ENCODE data around the gene MTARC2. TPM values are rescaled to one million over a fixed set of nuclear protein-coding genes. Genes with fewer than 3 reads are reported as not detected.

Gene MTARC2
- total and polyA plus RNA-seq, 2 of the 13 experiments (the other 11 are each of a cell fraction or from before 2014, with no cell fraction given), result 8.5 to 10.1 TPM

DNA sequence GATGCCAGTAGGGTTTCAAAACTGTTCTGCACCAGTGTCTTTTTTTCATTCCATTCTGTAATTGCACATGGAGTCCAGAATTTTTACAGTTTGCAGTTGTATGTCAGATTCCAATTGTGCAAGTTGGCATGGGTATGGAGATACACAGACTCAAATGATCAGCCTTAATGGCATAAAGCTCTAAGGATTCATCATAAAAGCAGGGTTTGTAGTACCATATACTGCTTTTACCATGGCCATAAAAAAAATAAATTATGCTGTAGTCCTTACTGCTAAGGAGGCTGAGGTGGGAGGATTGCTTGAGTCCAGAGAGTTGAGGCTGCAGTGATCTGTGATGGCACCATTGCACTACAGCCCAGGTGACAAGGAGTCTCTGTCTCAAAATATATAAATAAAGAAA, 48.9 kb downstream of the MTARC2 start (continued):
- TF ChIP-seq TFAP4 (IDR thresholded peaks at IDR 0.05; ENCODE audit: borderline replicate concordance, low read depth), result no peak
- no peak for TF ChIP-seq ZNF589 (CRISPR knock-in tag; conservative IDR thresholded peaks at IDR 0.05)
- TF ChIP-seq ZKSCAN8 (CRISPR knock-in tag; IDR thresholded peaks at IDR 0.05; ENCODE audit: borderline replicate concordance), result no peak
- no peak for TF ChIP-seq ZBTB42 (CRISPR knock-in tag; IDR thresholded peaks at IDR 0.05)
- no peak for TF ChIP-seq RBM39 (IDR thresholded peaks at IDR 0.05; ENCODE audit: low read depth, low read length, poor library complexity, severe bottlenecking)
- TF ChIP-seq, protein P1, sequence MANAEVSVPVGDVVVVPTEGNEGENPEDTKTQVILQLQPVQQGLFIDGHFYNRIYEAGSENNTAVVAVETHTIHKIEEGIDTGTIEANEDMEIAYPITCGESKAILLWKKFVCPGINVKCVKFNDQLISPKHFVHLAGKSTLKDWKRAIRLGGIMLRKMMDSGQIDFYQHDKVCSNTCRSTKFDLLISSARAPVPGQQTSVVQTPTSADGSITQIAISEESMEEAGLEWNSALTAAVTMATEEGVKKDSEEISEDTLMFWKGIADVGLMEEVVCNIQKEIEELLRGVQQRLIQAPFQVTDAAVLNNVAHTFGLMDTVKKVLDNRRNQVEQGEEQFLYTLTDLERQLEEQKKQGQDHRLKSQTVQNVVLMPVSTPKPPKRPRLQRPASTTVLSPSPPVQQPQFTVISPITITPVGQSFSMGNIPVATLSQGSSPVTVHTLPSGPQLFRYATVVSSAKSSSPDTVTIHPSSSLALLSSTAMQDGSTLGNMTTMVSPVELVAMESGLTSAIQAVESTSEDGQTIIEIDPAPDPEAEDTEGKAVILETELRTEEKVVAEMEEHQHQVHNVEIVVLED (CRISPR knock-in tag; IDR thresholded peaks at IDR 0.05; ENCODE audit: borderline replicate concordance), result no peak
- TF ChIP-seq ZSCAN31 (CRISPR knock-in tag; IDR thresholded peaks at IDR 0.05; ENCODE audit: low read depth), result no peak
- no peak for TF ChIP-seq EED (CRISPR knock-in tag; IDR thresholded peaks at IDR 0.05)

GRCh38 chr1:220797553-220797952, 49.4 kb downstream of the MTARC2 start:
- intact Hi-C loops (cut with micrococcal nuclease; ENCODE audit: unreplicated experiment), result no loop called here
- BruUV-seq (replicated peaks), result no TSS peak
- no peak overlapping the region for H3K4me2 ChIP-seq (ENCODE audit: low read depth, low read length)
- no peak overlapping the region for H3K9ac ChIP-seq (ENCODE audit: insufficient read depth, low read depth, low read length)
- FAIRE-seq (no peak), ATAC-seq (no peak), DNase-seq (ENCODE audit: low spot score) (no peak)
- H3K27me3 ChIP-seq (ENCODE audit: control insufficient read depth in 1 of 2, insufficient read depth in 2 of 2, low read length in 2 of 2), result no peaks in the 10 kb centered on the region
- no peaks in the 10 kb centered on the region for H4K20me1 ChIP-seq (ENCODE audit: insufficient read depth, low read length)
- 100% methylated on average over 3 of the region's 3 CpGs for WGBS (ENCODE audit: low lambda C conversion rate)
- no peak overlapping the region for H3K4me3 ChIP-seq (replicated peaks in 1 of 3; ENCODE audit: insufficient read depth in 1 of 3, low read depth in 2 of 3, low read length in 3 of 3)
- no peaks in the 10 kb centered on the region for H3K4me1 ChIP-seq (ENCODE audit: insufficient read depth, low read length)
- H3K9me3 ChIP-seq (ENCODE audit: low read length), result no peaks in the 10 kb centered on the region
- H3K36me3 ChIP-seq (replicated peaks in 1 of 2; ENCODE audit: control insufficient read depth in 1 of 2, insufficient read depth in 2 of 2, low read length in 2 of 2), result peaks cover 5 to 39% of the 10 kb centered on the region in 2 experiments; a peak in 4 of 5 replicates
- no peak overlapping the region for H2AFZ ChIP-seq (ENCODE audit: low read length)
- in situ Hi-C loops (cut with HindIII; ENCODE audit: extremely low pct_ligation_motif_present, low pct_unique_long_range_greater_than_20kb), result loop anchor here (25.0 kb wide), 1 partner anchor 260 kb away; the partner anchor contains the start of gene MARK1
- ChIA-PET CTCF (ENCODE audit: low intra/inter-chr PET ratio, low total read pairs) (no interaction called here), POLR2A (no interaction called here)
- H3K27ac ChIP-seq (ENCODE audit: extremely low read length, insufficient read depth, low read length), result no peak overlapping the region
- no peak for TF ChIP-seq ZGPAT (CRISPR knock-in tag; IDR thresholded peaks at IDR 0.05)
- no peak for TF ChIP-seq TEAD2 (CRISPR knock-in tag; IDR thresholded peaks at IDR 0.05)
- TF ChIP-seq SRY (CRISPR knock-in tag; IDR thresholded peaks at IDR 0.05), result no peak
- no peak for TF ChIP-seq GZF1 (CRISPR knock-in tag; IDR thresholded peaks at IDR 0.05)
- TF ChIP-seq HOXA9 (CRISPR knock-in tag; IDR thresholded peaks at IDR 0.05; ENCODE audit: borderline replicate concordance), result no peak
- no peak for TF ChIP-seq ZNF225 (CRISPR knock-in tag; IDR thresholded peaks at IDR 0.05)
- H3K79me2 ChIP-seq (ENCODE audit: insufficient read depth, low read length), result no peaks in the 10 kb centered on the region

Measured in HepG2 (cell line).